NCI-H69 (cell line): ENCODE measurements around the gene KBTBD3.
A peak's percentile ranks its signal among the peaks of the same experiment; 100 is the strongest.
"Not testable (repeated sequence)": the region's sequence is repeated elsewhere in the genome, so short reads cannot be mapped to it uniquely, and the experiment has no call there.

ENCODE experiments used
- DNase-seq: peaks from one replicate; lab custom pipeline; 2025; lab: John Stamatoyannopoulos, UW

KBTBD3 gene

GRCh38 chr11:106061249-106061784 lies 15.8 kb downstream of the KBTBD3 start:
- no peak for DNase-seq

- no peak for DNase-seq
These were observed 17.5 kb downstream of the KBTBD3 start for GRCh38 chr11:106059617-106060016.

- not testable (repeated sequence) for DNase-seq
These were observed 18.8 kb downstream of the KBTBD3 start for GRCh38 chr11:106058377-106058776.

GRCh38 chr11:106051103-106051502 lies 26.0 kb downstream of the KBTBD3 start:
- no peak for DNase-seq

- DNase-seq: no peak
These were observed 27.2 kb downstream of the KBTBD3 start for GRCh38 chr11:106049727-106050476.

- no peak for DNase-seq
These were observed 29.5 kb downstream of the KBTBD3 start for GRCh38 chr11:106047631-106048030.

- no peak for DNase-seq
These were observed 33.6 kb downstream of the KBTBD3 start for GRCh38 chr11:106043540-106043939.

- no peak for DNase-seq
These were observed 44.3 kb downstream of the KBTBD3 start for GRCh38 chr11:106032861-106033260.

- no peak for DNase-seq
These were observed 45.2 kb downstream of the KBTBD3 start for GRCh38 chr11:106031936-106032335.

GRCh38 chr11:106031202-106031810 lies 45.8 kb downstream of the KBTBD3 start:
- DNase-seq: no peak

- no peak for DNase-seq
These were observed 46.5 kb downstream of the KBTBD3 start for GRCh38 chr11:106030609-106031008.

GRCh38 chr11:106022795-106023275 lies 54.3 kb downstream of the KBTBD3 start:
- no peak for DNase-seq

- peak; percentile 100 for DNase-seq
These were observed 55.0 kb downstream of the KBTBD3 start, which contains the start of gene MSANTD4 for GRCh38 chr11:106021967-106022794. Gene MSANTD4 (minus strand): TSS chr11:106022240. CDS start chr11:106010917, 11,323 bp downstream.

- DNase-seq: peak; percentile 75
These were observed 55.8 kb downstream of the KBTBD3 start for GRCh38 chr11:106021181-106021966.

GRCh38 chr11:106017093-106017492 lies 60.1 kb downstream of the KBTBD3 start:
- peak; percentile 51 for DNase-seq

GRCh38 chr11:106015066-106015465 lies 62.1 kb downstream of the KBTBD3 start:
- no peak for DNase-seq

GRCh38 chr11:106014620-106015019 lies 62.5 kb downstream of the KBTBD3 start:
- peak; percentile 55 for DNase-seq

- DNase-seq: no peak
These were observed 63.1 kb downstream of the KBTBD3 start for GRCh38 chr11:106014035-106014434.

- peak; percentile 73 for DNase-seq
These were observed 64.4 kb downstream of the KBTBD3 start for GRCh38 chr11:106012744-106013143.

GRCh38 chr11:106011481-106011880 lies 65.7 kb downstream of the KBTBD3 start:
- no peak for DNase-seq

GRCh38 chr11:106003094-106003493 lies 74.1 kb downstream of the KBTBD3 start:
- not testable (repeated sequence) for DNase-seq
